Ecto neural progenitor cell (in vitro differentiated cells): ENCODE data around the gene CKMT2.
"Not testable (repeated sequence)": the region's sequence is repeated elsewhere in the genome, so short reads cannot be mapped to it uniquely, and the experiment has no call there.

Experiments
- DNase-seq: peaks from one replicate; pipeline ENCODE4 v3.0.0-alpha.2; 2018; ENCODE audit warnings: low spot score

The CKMT2 gene

GRCh38 chr5:81251922-81252321, 18.8 kb downstream of the CKMT2 start:
- DNase-seq, result no peak

DNA sequence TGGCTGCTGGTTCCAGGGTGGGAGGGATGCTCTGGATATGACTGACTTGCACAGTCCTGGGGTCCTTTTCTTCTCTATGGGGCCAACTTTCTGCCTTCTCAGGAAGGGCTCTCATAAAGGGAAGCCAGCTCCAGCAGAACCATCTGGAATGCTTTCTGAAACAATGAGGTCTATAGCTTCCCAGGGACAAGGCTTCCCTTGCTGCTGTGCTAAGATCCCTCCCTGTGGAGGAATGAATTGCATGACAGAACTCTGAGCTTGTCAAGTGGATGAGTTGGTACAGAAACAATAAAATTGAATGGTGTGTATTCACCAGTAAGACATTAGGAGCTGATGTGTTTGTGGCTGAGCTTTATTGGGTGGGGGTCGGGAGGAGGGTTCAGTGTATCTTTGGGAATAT, 19.8 kb downstream of the CKMT2 start:
- no peak for DNase-seq

DNA sequence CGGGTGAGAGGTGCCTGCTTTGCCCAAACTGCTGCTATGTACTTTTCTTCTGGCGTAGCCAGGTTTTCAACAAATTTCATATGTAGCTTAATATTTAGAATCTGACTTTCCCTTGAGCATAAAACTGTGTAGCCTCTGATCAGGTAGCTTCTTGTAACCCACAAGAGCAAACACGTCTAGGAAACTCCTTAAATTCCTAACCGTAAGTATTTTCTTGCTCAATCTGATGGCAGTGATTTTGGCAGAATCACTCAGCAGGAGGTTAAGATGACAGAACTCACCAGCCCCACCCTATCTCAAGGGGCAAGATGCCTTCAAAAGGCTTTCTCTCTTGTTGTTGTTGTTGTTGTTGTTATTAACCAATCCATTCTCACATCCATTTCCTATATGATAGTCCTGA, 20.8 kb downstream of the CKMT2 start:
- DNase-seq, result no peak

DNA sequence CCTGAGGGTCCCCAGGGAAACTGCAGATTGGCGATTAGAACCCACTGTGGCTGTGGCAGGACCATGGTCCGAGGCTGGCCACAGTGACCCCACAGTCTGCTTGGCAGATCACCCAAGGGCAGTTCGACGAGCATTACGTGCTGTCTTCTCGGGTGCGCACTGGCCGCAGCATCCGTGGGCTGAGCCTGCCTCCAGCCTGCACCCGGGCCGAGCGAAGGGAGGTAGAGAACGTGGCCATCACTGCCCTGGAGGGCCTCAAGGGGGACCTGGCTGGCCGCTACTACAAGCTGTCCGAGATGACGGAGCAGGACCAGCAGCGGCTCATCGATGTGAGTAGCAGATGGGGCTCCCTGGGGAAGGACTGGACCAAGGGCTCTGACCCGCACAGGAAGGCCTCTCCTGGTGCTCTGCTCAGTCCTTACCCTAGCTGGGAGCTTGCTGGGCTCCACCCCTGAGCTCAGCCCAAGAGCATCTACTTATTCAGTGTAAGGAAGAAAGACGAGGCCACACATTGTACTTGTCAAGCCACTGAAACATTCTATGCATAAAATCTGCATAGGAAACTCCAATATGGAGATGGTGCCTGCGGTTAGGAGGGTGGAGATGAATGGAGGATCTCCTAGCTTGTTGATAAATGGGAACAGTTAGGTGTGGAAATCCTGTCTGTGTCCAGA, 21.9 kb downstream of the CKMT2 start:
- no peak for DNase-seq

DNA sequence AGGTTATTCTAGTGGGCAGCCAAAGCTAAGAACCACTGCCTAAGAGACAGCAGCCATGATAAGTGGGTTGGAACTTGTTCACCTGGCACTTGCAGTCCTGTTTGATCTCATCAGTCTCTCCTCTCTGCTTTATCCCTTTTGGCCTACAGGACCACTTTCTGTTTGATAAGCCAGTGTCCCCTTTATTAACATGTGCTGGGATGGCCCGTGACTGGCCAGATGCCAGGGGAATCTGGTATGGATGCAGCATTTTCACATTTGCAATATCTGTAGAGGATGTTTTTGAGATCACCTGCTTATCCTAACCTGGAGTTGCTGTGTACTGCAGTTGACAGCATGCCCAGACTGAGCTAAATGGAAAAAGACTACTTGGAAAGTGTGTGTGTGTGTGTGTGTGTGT, 23.6 kb downstream of the CKMT2 start:
- no peak for DNase-seq

GRCh38 chr5:81262796-81263195, 29.7 kb downstream of the CKMT2 start:
- DNase-seq, result not testable (repeated sequence)

DNA sequence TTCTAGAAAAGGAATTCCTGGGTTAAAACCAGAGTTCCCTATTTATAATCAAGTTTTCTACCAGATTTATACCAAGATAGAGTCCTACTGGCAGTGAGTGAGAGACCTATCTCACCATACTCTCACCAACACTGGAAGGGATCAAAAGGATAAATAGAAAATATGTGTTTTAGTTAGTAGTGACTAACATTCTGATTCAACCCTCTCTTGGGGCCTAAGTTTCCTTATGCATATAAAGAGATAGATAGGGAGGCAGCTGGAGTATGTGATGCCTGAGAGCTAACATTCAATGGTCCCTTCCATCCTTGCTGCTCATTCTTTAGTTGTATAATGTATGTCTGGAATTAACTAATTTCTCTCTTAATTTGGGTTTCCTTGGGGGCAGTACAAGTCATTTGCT, 32.0 kb downstream of the CKMT2 start:
- DNase-seq, result no peak

GRCh38 chr5:81268521-81269196, 35.5 kb downstream of the CKMT2 start:
- no peak for DNase-seq

DNA sequence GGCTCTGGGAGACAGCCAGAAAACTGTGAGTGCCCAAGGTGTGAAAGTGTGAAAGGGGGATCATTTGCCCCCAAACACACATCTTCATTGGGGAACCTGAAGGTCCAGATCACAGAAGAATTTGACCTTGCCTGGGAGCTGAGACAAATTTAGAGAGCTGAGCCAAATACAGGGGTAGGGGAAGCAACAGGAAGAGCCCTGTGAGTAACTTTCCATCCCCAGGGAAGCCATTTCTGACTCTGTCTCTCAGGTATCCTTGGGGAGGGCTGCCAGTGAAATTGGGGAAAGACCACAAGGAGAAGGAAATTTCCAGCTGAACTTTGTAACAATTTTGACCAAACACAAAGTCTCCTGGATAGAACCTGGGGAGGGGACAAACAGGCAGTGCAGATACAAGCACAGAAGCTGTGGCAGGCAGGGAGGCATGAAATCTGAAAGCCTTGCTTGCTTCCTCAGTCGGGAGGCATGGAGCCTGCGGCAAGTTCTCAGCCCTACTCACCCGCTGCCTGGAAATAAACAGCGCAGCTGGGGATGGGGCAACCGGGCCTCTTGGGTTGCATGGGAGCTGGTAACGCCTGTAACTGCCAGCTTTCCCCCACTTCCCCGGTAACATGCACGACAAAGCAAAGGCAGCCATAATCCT, 36.8 kb downstream of the CKMT2 start:
- peak; percentile 61 for DNase-seq

DNA sequence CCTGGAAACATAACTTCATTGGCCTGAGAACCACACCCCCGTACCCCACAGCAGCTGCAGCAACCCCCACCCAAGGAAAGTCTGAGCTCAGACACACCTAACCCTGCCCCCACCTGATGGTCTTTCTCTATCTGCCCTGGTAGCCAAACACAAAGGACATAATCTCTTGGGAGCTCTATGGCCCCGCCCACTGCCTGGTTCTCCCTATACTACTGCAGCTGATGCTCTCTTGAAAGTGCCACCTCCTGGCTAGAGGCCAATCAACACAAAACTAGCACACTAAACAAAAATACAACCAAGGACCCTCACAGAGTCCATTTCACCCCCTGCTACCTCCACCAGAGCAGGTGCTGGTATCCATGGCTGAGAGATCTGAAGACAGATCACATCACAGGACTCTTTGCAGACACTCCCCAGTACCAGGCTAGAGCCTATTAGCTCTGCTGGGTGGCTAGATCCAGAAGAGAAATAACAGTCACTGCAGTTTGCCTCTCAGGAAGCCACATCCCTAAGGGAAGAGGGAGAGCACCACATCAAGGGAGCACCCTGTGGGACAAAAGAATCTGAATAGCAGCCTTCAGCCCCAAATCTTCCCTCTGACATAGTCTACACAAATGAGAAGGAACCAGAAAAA, 37.4 kb downstream of the CKMT2 start:
- peak; percentile 56 for DNase-seq

DNA sequence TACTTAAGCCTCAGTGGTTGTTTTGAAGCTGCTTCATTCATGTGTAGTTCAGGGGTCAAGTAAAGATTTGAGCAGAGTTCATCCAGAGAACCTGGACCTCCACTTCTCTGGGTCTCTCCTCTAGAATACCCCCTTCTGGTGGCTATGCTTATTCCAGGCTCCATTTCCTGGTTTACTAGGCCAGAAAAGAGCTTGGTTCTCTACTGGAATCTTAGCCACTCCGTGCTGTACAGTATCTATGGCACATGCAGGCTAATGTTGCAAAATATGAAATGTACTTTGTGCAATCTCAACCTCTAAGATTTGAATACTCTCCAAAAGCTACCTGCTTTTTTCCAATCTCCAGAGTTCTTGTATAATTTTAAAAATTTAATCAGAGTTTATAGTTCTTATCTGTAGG, 50.9 kb downstream of the CKMT2 start:
- DNase-seq, result no peak

- DNase-seq, result no peak
These were observed 53.0 kb downstream of the CKMT2 start for GRCh38 chr5:81286059-81286617.

DNA sequence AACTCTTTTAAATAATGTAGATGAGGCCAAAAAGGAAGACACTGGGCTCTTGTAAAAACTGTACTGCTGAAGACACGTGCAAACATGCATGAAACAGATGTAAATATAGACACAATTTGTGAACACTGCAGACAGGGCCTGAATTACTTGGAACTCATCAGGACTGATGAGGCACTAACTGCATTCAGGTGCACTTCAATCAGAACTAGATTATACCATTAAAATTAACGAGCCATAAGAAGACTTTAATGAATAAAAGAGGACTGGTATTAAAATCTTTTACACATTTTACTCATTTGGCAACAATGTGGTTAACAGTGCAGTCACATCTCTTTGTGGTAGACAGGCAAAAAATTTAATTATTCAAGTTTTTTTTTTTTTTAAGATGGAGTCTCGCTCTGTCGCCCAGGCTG, 54.9 kb downstream of the CKMT2 start:
- no peak for DNase-seq

GRCh38 chr5:81290146-81290545, 57.0 kb downstream of the CKMT2 start:
- no peak for DNase-seq

DNA sequence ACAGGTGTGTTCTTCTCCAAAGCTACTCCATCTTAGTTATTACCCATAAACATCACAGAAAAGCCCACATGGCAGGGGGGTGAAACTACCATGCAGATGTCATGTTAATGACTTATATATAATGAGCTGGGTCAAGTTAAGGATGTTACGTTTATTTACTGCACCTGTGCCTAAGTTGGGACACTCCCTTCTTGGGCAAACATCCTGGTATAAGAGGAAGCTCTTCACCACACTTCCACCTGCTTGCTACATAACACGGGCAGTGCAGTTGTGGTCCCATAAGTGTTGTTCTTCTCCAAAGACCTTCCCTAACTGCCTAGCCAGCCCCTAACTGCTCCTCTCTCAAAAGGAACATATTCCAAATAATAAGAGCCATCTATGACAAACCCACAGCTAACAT, 59.0 kb downstream of the CKMT2 start:
- DNase-seq, result no peak

DNA sequence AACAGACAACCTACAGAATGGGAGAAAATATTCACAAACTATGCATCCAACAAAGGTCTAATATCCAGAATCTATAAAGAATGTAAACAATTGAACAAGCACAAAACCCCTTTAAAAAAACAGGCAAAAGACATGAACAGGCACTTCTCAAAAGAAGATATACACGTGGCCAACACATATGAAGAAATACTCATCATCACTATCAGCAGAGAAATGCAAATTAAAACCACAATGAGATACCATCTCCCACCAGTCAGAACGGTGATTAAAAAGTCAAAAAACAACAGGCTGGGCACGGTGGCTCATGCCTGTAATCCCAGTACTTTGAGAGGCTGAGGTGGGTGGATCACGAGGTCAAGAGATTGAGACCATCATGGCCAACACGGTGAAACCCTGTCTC, 60.9 kb downstream of the CKMT2 start:
- DNase-seq, result not testable (repeated sequence)

DNA sequence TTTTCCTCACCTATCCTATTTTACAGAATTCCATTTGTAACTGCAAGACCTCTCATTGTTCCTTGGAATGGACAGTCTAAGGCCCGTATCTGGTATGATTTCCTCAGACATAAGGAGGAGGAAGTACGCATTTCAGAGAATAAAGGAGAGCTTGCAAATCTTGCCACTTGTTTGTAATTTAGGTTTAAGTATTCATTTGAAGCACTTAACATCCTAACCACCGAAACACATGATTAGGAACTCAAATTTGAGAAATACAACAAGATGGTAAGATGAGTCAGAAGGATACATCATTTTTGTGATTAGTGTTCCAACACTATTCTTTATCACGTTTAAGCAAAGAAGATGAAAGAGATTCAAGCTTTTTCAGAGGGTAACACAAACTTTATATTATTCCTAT, 64.4 kb downstream of the CKMT2 start:
- no peak for DNase-seq

DNA sequence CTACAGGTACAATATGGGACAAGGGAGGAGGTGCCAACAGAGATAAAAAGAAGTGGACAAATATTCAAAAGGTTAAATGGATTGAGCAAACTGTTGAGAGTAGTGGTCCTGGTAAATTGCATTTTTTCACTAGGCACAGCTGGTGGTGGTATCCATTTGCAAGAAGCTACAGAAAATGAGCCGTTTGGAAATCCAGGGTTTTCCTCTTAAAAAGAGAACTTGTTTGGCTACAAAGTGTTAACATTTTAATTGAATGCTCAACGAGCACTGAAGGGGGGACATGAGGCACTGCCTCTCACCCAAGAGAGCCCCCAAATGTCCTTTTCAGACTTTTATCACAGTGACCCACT, 67.8 kb downstream of the CKMT2 start:
- DNase-seq, result no peak

- DNase-seq, result peak; percentile 96
These were observed 68.3 kb downstream of the CKMT2 start, which contains the start of gene ZCCHC9 for GRCh38 chr5:81301271-81302015. ZCCHC9 (plus strand) TSS chr5:81301587; CDS start chr5:81304758, 3,171 bp downstream.

- DNase-seq, result no peak
These were observed 69.5 kb downstream of the CKMT2 start for GRCh38 chr5:81302596-81302995.

DNA sequence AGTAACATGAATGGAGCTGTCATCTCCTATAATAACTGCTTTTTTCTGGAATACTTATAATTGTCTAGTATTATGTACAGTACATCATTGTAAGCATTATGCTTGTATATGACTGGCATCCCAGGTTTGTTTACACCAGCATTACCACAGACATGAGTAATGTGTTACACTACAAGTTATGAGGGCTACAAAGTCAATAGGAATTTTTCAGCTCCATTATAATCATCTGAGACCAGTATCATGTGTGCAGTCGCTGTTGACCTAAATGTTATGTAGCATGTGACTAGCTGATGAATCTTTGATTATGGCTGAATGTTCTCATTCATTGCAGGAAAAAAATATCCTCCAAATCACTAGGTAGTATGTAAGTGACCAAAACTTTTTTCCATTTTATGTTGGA, 70.4 kb downstream of the CKMT2 start:
- DNase-seq, result no peak

GRCh38 chr5:81305785-81306184, 72.7 kb downstream of the CKMT2 start:
- DNase-seq, result no peak
